Measurements from ENCODE around the gene FBXO17.
"Not testable (repeated sequence)": the region's sequence is repeated elsewhere in the genome, so short reads cannot be mapped to it uniquely, and the experiment has no call there.

FBXO17 gene

GRCh38 chr19:38979812-38980211 lies 4.3 kb upstream of the FBXO17 start:
- no peak for DNase-seq

GRCh38 chr19:38978326-38978689 lies 2.8 kb upstream of the FBXO17 start:
- no peak for DNase-seq

- peak; percentile 72 for DNase-seq
Observed at GRCh38 chr19:38977445-38978325, 2.1 kb upstream of the FBXO17 start.

GRCh38 chr19:38975861-38976271 lies 324 bp upstream of the FBXO17 start:
- no peak for DNase-seq

GRCh38 chr19:38974624-38975213 lies 823 bp downstream of the FBXO17 start:
- no peak for DNase-seq

GRCh38 chr19:38971672-38972071 lies 3.9 kb downstream of the FBXO17 start:
- DNase-seq, result no peak

GRCh38 chr19:38970664-38971532 lies 4.6 kb downstream of the FBXO17 start:
- no peak for DNase-seq

- DNase-seq, result not testable (repeated sequence)
Observed at GRCh38 chr19:38966149-38966548, 9.4 kb downstream of the FBXO17 start.

GRCh38 chr19:38964738-38965137 lies 10.8 kb downstream of the FBXO17 start:
- DNase-seq, result no peak

- DNase-seq, result no peak
Observed at GRCh38 chr19:38959618-38960017, 15.9 kb downstream of the FBXO17 start.

- DNase-seq, result no peak
Observed at GRCh38 chr19:38958301-38958700, 17.2 kb downstream of the FBXO17 start.

- DNase-seq, result no peak
Observed at GRCh38 chr19:38956264-38956663, 19.3 kb downstream of the FBXO17 start.

GRCh38 chr19:38953677-38954076 lies 21.9 kb downstream of the FBXO17 start:
- DNase-seq, result no peak

- DNase-seq, result no peak
Observed at GRCh38 chr19:38952395-38953165, 23.0 kb downstream of the FBXO17 start.

- no peak for DNase-seq
Observed at GRCh38 chr19:38951187-38951586, 24.4 kb downstream of the FBXO17 start.

GRCh38 chr19:38949580-38950367 lies 25.8 kb downstream of the FBXO17 start:
- DNase-seq, result peak; percentile 93

- DNase-seq, result no peak
Observed at GRCh38 chr19:38946229-38947010, 29.1 kb downstream of the FBXO17 start.

- DNase-seq, result no peak
Observed at GRCh38 chr19:38945562-38946228, 29.8 kb downstream of the FBXO17 start.

- DNase-seq, result no peak
Observed at GRCh38 chr19:38944981-38945506, 30.5 kb downstream of the FBXO17 start.

Measured in activated effector memory CD4-positive, alpha-beta T cell treated with anti-CD3 and anti-CD28 coated beads, Interleukin-2, amount 50 U/mL, for 16 hours (primary cell).